Superior temporal gyrus (tissue), 1 donor: Measurements from ENCODE around the gene MYO1B.
A peak's percentile ranks its signal among the peaks of the same experiment; 100 is the strongest.

ENCODE experiments used
- DNase-seq: peaks from one replicate; pipeline ENCODE4 v3.0.0-alpha.2; 2016; ENCODE audit errors: extremely low spot score

MYO1B gene

DNA sequence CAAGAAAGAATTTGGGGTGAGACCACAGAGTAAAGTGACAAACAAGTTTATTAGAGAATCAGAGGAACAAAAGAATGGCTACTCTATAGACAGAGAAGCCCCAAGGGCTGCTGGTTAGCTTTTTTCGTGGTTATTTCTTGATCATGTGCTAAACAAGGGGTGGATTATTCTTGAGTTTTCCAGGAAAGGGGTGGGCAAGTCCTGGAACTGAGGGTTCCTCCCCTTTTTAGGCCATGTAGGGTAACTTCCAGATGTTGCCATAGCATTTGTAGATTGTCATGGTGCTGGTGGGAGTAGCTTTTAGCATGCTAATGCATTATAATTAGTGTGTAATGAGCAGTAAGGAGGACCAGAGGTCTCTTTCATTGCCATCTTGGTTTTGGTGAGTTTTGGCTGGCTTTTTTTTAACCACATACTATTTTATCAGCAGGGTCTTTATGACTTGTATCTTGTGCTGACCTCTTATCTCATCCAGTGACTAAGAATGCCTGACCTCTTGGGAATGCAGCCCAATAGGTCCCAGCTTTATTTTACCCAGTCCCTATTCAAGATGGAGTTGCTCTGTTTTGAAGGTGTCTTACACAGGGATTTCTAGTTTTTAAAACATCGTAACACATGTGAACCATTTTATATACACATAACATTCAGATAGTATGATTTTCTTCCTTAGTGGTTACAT is 77.8 kb downstream of the MYO1B start:
- DNase-seq = no peak

DNA sequence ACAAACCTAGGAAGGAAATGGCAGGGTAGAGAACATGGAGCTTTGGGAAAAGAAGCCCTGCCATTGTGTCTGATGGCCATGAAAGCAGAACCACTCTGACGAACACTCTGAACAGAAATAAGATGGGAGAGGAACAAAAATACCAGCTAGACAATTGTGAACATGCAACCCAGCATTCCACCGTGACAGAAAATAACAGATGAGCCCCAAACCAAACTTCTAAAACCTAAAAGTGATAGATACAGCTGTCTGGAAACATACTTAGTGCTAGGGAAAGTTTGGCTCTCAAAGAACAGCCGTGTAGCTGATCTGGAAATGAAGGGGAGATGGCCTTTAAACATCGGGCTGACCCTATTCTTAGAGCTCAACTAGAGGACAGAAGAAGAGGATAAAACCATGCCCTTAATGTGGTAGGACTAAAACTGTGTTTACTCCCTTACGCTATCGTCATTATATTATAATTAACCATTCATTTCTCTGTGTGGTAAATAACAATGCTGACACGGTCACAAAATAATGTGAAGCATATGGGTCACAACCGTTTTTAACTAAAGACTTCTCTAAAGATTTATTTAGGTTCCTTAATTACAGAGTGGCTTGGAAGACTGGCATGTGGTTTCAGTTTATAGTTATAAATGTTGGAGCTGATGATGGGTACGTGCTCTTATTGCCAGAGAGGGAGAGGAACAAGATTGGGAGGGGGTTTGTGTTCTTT is 80.6 kb downstream of the MYO1B start:
- DNase-seq = no peak

DNA sequence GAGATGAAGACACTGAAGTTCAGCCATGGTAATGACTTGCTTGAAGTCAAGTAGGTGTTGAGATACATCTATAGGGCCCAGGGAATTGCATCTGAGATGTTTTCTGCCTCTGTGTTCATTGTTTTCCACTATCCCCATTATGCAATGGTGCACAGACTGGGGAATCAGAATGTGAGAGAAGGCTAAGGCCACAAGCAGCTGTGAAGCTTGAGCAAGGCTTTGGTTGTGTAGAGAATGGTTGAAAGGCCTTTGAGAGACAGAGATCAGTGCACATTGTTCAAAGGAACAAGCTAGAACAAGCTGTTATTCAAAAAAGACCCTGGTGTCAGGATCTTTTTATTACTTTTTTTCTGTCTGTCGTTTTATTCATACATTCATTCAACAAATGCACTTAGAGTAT is 82.3 kb downstream of the MYO1B start:
- DNase-seq = no peak

DNA sequence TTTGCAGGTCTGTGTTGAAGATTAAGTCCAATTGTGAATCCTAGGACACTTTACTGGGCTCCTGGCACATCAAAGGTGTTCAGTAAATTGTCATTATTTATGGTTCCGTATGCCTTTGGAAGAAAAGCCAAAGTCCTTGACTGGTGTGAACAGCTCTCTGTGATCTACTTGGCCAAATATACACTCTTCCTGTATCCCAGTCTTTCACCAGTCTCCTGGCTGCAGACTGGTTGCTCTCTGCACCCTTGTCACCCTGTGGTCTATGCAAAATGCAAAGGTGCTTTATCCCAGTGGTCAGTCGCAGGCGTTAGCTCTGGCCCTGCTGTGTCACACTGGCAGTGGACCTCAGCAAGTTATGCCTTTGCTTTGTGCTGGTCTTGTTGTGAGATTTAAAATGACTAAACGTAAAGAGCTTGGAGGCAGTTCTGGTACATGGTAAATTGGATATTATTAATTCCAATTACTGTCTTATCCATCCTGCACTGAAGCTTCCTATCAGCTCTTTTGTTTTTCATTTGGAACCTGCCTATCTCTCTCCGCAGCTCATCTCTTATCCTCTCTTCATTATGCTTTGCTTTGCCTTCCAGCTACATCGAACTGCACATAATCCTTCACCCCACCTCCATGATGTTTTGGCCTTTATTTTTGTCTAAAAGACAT is 83.1 kb downstream of the MYO1B start:
- DNase-seq = no peak

DNA sequence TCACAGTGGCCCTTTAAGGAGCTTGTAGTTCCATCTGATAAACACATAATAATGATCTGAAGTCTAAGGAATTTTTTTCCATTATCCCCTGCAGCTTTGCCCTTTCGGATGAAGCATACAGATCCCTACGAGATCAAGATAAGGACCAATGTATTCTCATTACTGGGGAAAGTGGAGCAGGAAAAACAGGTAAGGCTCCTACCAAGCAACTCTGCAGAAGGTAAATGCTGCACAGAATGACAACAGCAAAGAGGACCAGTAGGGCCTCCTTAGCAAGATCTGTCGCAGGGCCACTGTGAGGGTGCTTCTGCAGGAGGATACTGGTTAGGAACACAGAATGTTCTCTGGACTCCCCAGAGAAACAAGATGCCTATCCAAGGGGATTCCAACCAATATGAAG is 84.6 kb downstream of the MYO1B start:
- no peak for DNase-seq

DNA sequence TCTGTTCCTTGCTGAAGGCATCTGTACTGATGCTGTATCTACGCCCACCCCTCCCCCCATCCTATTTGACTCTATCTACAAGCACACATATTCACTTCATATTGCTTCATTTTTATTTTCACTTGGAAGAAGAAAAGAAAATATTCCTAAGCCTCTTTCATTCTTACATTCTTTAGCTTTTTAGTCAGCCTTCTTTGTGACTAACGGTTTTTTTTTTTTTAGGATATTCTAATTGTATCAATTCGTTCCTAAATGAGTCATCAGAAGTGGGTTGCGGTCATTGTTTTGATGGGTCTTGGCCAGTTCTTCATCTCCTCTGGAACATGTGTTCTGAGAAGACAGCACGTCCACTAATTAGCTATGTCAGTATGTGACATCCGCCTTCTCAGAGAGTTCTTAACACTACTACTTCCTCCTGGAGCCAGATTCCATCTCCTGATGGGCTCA is 88.7 kb downstream of the MYO1B start:
- DNase-seq = peak; percentile 33

DNA sequence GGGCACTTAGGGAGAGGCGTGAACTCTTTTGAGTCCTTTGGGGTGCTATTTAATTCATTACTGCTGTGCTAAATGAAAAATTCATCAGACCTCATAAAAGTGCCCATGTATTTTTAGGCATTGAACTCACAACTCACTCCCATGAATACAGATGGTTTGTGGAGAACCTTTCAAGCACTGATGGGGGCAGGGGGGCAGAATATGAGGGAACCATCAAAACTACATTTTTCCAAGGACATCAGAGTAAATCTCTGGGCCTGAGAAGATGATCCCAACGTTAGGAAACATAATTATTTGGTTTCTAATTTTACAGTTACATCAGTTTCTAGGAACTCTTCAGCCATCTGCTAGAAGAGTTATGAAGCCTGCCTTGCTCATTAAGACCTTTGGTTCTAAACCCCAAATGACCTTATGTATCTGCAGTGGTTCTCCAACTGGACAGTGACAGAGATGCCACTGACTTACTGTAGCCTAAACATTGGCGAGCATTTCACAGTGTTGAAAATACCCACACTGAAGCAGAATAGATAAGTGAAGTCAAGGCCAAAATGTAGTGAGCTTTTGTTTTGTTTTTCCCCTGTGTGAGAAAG is 90.8 kb downstream of the MYO1B start:
- no peak for DNase-seq

DNA sequence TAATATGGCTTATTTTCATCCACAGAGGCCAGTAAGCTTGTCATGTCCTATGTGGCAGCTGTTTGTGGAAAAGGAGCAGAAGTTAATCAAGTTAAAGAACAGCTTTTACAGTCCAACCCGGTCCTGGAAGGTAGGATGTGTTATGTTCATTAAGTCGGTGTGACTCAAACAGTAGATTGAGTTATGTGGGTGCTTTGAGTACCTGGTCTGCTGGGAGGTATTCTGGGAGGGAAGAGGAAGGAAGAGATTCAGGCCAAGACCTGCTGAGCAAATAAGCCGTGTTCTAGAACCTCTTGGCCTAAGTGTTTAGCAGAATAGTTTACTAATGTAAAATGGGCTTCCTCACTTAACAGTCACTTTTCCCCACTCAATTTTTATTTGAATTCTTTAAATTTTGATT is 96.2 kb downstream of the MYO1B start:
- no peak for DNase-seq

DNA sequence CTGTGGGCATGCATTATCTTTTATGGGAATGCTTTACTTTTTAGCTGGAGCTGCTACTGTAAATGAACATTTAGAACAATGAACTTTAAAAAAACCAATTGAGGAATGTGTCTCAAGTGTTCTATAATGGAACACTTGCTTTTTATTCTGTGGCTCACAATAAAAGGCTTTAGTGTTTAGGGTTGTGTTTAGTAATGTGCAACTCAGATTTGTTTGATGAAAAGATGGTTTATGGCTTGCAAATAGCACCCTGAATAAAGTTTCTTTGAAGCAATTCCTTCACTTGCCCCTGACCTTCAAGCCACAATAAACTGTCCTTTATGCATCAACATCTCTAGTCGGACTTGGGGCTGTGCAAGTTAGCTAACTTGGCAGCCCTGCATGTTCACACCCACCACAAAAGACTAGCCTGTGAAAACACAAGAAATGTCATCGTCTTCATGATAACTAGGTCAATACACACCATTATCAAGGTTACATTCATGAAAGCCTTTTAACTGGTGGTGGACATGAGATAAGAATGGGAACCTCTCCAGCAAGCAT is 98.7 kb downstream of the MYO1B start:
- no peak for DNase-seq

DNA sequence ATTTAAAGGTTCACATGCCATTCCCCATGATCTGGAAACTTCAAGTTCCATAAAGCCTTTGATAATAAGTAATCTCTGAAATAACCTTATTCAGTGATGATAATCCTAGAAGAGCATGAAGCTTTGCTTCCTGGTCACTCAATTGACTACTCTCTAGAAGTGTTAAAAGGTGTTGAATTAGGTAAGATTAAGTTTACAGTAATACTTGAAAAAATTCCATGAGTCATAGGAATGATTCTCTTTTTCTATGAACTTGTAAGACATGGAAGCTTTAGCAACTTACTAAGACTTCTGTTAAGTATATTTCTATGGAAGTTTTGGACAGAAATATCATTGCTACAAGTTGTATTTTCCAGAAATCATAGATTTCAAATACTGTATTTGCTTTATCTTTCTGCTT is 100.6 kb downstream of the MYO1B start:
- DNase-seq = no peak

DNA sequence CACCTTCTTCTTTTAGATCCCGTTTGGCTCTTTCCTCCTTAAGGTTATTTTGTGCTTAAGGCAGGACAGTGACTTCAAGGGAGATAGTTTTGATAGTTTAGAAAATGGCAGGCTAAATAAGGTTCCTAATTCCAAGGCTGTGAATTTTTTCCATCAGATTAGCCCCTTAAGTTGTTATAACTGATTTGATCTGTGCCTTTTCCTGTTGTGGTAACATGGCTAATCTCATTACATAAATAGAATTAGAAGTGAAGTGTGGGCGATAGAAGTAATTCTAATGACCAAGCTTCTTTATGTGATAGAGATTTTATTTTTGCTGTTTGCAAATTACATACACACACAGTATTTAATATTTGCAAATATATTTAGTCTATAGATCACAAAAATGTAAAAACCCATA is 102.0 kb downstream of the MYO1B start:
- DNase-seq = no peak

DNA sequence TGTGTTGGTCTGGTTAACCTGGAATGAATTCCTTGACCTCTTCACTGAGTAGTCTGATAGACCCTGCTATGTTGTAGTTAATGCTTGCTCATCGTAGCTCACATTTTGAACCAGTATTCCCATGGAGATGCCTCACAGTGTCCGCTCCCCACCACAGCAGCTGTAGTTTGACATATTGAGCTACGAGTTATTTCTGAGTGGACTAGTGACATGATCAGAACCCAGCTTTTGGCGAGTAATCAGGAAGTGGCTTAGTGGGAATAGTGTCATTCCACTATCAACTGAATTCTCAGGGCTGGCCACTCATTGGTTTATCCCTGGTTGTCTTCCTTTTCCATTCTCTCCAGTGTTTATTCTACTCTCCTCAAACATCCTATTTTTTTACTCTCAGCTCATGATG is 102.7 kb downstream of the MYO1B start:
- no peak for DNase-seq

DNA sequence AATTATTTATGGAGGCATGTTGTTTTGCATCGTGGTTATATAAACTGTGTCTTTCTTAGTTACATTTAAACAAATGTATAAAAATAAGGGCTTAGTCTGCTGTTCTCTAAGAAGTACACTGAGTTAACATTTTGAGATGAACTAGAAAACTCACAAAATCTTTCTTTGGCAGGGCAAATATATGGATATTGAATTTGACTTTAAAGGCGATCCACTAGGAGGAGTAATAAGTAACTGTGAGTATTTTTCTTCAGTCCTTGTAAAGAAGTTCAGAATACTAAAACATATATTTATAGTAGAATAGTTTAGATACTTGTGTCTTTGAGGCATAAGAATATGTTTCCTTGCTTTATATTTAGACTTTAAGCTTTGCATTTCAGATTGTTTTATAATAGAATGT is 104.8 kb downstream of the MYO1B start:
- DNase-seq = no peak

DNA sequence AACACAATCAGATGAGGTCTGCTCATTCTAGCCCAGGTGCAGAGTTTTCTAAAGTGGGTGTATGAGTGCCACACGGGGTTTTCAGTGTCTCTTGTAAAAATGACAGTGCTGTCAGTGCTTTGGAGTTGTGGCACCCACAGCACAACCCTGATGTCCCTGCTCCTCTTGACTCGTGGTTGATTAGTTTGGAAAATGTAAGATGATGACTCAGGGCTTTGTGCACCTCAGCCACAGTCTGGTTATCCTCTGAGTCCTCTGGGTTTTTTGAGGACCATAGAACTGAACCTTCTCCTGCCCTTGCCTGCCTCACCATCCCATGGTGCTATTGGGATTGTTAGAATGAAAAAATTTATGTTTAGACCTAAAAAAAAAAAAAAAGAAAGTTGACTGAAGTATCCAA is 105.6 kb downstream of the MYO1B start:
- no peak for DNase-seq

DNA sequence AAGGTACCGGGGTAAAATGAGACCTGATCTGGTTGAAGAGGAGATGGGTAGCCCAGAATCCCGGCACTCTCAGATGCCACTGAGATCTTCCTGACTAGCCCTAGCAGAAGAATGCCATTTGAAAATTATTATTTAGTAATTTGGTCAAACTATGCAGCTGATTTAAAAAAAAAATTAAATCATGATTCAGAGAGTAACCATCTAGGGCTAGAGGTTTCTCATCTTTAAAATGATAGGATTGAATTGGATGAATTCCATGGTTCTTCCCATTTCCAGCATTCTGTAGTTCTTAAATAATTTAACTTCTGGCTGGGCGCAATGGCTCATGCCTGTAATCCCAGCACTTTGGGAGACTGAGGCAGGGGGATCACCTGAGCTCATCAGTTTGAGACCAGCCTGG is 106.1 kb downstream of the MYO1B start:
- DNase-seq = no peak

DNA sequence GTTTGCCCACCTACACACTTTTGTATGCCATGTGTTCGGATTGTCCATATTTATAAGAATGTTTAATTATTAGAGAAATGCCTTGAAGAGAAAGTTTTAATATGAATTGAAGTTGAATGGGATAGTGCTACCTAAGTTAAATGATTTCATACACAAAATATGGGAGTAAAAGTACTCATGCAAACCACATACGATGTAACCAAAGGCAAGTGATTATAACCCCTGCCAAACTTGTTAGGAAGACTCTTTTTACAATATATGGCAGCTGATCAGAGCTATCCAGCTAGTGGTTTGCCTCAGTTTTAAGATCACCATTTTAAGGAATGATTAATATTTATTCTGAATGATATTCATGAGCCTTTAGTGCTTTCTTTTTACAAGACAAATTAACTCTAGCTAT is 106.7 kb downstream of the MYO1B start:
- no peak for DNase-seq

DNA sequence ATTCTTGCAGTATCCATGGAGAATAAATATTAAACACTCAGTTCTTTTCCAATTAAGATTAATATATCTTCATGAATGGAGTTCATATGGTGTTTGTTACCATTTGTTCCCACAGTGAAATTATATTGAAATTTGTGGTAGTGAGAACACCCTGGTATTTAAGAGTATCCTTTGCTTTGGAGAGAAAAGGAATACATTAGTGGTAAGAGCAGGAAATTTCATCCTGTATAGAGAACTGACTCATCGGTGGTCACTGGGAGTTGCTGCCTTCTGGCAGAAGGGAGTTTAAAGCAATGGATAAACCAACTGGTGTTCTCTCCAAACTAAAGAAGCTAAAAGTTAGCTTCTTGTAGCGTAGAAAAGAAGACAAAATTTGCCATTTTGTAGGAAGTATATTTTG is 107.3 kb downstream of the MYO1B start:
- DNase-seq = no peak

DNA sequence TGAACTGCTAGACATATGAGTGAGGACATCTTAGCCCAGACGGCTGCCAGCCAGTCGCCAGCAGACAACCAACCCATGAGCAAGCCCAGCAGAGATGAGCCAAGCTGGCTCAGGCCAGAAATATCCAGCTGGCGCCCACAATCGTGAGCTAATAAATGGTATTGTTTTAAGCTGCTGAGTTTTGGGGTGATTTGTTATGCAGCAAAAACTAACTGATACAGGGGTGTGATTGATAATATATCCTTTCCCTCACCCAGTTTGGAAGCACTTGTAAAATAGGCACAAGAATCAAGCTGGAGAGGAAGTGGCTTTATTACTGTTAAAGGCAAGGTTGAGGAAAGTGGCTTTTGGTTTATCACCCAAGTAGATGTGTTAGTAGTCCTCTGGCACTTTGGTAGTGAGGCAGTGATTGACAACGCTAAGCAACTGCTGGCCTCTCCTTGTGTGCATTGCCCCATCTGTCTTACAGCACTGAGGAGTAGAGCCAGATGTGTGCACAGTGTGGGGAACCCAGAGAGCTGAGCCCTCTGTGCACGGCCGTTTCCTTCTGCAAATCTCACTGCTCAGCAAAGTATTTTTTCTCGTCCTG is 110.1 kb downstream of the MYO1B start:
- DNase-seq = no peak

DNA sequence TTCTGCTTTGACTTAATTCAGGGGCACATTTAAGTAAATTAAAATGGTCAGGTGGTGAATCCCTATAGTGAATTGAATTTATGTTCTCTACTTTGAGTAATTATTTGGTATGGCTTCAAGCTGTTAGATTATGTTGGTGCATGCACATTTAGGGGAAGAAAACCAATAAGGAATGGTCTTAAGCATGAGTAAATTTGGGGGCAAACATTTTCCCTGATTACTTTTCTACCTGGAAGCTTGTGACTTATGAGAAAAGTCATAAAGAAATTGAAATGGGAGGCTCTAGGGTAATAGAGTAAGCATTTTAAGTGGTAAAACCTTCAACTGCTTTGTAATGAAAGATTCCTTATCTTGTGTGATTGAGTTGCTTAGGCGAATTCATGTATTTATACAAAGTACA is 112.5 kb downstream of the MYO1B start:
- no peak for DNase-seq

DNA sequence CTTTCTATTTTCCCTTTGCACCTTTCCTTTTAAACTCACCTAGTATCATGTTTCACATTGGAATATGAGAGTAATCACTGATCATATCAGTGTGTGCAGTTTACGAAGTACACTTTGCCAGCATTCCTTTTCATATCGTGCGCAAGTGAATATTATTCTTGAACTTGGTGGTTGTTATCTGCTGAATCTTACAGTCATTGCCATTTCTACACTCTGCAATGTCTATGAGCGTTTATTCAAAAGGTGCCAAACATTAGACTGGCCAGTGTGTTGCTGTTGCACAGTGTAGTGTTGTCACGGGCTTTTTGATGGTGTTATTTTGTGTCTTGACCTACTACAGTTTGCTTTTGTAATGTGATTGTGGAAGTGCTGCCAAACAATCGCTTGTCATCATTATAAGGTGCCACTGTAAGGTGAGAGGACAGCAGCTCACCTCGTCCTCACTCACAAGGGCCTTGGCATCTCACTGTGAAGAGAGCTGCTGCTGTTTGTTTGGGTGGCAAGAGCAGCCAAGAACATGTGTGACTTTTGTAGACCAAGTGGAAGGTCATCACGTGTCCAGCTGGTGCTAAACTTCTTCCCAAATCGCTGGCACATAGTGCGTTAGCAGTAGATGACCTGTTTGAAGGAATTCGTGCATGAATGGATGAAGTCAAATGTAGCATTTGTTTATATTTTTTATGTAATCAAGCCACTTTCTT is 113.3 kb downstream of the MYO1B start:
- no peak for DNase-seq

DNA sequence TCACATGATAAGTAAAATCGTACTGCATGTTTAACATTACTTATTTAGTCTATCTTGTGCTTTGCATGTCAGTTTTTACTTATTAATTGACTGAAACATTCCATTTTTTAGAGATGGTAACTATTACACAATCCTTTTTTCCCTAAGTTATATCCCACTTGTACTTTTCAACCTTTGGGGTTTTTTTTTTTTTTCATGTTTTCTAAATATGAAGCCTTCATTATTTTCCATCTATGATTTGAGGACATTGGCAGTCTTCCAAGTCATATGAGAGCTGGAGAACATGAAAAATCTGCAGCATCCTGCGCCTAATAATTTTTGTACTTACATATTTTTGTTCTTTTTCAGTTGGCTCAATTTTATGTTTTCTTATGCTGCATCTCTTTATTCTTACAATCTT is 113.9 kb downstream of the MYO1B start:
- DNase-seq = no peak

DNA sequence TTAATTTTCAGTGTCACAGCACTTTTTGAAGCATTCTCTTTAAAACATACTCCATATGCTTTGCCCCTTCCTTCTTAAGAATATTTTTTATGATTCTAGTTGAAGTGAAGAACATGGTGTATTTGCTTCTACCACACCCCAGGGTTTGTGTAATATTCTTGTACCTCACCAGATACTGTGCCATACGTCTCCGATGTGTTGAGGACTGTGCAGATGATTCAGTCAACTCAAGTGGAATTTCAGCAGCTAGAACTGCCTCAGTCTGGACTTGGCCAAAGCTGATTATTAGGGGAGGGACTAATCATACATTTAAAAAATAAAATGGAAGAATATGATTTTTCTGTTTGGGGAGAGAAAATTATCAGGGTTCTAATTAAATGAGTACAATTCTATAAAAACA is 115.7 kb downstream of the MYO1B start:
- DNase-seq = no peak
